AG10803 (cell line): ENCODE results near the gene SUCLG2.
A peak's percentile ranks its signal among the peaks of the same experiment; 100 is the strongest.

ENCODE experiments used
- DNase-seq: peaks from one replicate; pipeline ENCODE4 v3.0.0; 2010; ENCODE audit warnings: low read depth
- H3K4me3 ChIP-seq: 2 replicates; pipeline ENCODE4 v1.5.1; 2011; ENCODE audit warnings: mild to moderate bottlenecking, low read length, control low read depth
- TF ChIP-seq, protein P1 (sequence below): conservative IDR thresholded peaks from 2 replicates; pipeline ENCODE4 v1.5.1; 2011; ENCODE audit warnings: mild to moderate bottlenecking, low read length, control low read depth, inconsistent platforms

Gene SUCLG2

DNA sequence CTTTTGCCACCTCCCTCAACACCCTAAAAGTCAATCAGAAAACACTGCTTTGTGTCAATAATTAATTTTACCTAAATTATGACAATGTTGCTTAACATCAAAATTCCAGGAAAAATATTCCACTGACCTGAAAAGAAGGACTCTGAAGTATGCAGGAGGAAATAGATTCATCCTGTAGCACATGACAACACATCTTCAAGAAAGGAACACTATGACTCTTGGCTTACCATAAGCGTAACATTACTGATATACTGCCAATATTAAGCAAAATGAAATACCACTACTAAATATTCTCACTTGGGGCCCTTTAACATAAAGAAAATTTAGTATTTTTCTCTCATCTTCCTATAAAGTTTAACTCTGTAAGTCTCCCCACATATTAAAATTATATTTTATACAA lies 9.6 kb downstream of the SUCLG2 start:
- H3K4me3 ChIP-seq: no peak overlapping the region
- DNase-seq: no peak
- TF ChIP-seq, protein P1, sequence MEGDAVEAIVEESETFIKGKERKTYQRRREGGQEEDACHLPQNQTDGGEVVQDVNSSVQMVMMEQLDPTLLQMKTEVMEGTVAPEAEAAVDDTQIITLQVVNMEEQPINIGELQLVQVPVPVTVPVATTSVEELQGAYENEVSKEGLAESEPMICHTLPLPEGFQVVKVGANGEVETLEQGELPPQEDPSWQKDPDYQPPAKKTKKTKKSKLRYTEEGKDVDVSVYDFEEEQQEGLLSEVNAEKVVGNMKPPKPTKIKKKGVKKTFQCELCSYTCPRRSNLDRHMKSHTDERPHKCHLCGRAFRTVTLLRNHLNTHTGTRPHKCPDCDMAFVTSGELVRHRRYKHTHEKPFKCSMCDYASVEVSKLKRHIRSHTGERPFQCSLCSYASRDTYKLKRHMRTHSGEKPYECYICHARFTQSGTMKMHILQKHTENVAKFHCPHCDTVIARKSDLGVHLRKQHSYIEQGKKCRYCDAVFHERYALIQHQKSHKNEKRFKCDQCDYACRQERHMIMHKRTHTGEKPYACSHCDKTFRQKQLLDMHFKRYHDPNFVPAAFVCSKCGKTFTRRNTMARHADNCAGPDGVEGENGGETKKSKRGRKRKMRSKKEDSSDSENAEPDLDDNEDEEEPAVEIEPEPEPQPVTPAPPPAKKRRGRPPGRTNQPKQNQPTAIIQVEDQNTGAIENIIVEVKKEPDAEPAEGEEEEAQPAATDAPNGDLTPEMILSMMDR: no peak

DNA sequence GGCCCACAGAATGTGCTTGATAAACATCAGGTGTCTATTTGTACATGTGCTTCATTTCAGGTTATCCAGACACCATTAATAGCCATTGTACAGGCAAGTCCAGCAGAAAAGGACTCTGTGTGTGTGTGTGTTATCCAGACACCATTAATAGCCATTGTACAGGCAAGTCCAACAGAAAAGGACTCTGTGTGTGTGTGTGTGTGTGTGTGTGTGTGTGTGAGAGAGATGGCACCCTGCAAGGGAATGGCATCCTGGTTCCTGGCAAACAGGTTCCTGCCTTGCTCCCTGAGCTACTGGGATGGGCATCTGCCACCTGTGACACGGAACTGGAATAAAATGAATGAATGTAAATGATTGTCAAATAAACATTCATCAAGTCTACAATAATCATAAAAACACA lies 11.7 kb downstream of the SUCLG2 start:
- no peak overlapping the region for H3K4me3 ChIP-seq
- TF ChIP-seq, protein P1: no peak
- no peak for DNase-seq

DNA sequence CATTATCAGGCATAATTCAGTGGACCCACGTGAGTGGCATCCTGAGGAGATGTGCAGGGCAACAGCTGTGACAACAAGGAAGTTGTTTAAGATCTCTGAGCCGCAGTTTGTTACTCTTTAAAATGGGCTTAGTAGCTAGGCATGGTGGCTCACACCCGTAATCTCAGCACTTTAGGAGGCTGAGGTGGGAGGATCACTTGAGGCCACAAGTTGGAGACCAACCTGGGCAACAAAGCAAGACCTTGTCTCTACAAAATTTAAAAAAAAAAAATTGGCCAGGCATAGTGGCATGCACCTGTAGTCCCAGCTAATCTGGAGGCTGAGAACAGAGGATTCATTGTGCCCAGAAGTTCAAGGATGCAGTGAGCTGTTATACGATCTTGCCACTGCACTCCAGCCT lies 12.2 kb downstream of the SUCLG2 start:
- TF ChIP-seq, protein P1: no peak
- no peak for DNase-seq
- H3K4me3 ChIP-seq: no peak overlapping the region

DNA sequence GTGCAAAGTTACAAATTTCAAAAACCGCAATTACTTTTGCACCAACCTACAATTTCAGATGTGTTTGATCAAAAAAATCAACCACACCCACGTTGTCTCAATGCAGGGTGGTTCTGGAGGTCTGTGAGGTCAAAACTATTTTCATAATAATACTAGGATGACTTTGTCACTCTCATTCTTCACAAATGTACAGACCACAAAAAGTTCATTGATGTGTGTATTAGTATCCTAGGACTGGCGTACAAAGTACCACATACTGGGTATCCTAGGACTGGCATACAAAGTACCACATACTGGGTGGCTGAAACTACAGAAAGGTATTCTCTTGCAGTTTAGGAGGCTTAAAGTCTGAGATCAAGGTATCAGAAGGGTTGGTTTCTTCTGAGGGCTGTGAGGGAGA lies 13.0 kb downstream of the SUCLG2 start:
- TF ChIP-seq, protein P1: no peak
- DNase-seq: no peak
- H3K4me3 ChIP-seq: no peak overlapping the region

DNA sequence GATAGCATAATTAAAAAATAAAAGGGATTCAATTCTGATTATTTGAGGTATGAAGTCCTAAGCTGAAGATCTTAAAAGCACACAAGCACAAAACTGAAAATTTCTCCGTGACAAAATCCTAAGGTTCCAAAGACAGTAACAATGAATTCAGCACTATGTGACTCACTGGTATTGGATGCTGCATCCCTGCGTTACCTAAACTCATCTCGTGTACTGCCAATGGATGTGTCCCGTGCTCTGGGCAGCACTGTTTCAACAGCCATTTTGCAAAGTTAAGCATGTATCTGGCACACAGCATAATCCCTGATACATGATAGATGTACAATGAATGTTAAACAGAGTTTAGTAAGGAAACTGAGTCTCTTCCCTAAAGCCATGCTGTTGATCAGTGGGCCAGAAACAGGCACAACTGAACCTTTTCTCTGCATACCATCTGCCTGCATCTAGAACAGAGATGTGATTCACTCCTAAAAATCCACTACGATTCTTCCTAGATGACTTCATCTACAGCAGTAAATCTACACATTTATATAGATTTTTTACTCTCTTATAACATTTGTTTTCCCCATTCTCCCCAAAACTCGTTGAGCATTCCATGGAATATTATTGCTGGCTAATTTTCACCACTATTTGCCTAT lies 14.3 kb downstream of the SUCLG2 start:
- H3K4me3 ChIP-seq: no peak overlapping the region
- TF ChIP-seq, protein P1: no peak
- no peak for DNase-seq

DNA sequence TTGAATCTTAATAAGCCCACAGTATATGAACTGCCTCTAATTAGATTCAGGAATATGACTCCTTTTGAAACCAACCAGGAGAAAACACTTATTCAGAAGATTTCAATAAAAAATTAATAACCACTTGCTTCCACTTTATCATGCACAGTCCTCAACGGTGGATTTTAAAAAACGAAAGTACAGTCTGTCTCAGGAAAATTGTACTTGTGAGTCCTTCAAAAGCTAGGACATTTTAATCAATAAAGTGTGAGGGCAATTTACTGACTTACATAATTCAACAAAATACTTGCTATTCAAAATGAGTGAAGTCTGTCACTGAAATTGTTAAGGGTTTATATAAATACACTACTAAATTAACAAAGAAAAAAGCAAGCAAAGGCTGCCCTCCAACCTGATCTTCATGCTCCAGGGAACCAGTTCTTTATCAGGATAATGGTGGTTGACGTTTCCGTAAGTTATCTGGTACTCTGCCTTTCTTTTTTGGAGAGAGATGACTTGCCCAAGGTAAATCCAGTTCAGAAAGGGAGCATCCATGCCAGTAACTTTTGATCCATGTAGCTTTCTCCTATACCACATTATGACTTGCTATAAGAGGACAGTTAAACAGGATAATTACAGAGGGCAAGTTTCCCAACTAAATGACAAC lies 17.0 kb downstream of the SUCLG2 start:
- TF ChIP-seq, protein P1: no peak
- no peak overlapping the region for H3K4me3 ChIP-seq
- DNase-seq: no peak

DNA sequence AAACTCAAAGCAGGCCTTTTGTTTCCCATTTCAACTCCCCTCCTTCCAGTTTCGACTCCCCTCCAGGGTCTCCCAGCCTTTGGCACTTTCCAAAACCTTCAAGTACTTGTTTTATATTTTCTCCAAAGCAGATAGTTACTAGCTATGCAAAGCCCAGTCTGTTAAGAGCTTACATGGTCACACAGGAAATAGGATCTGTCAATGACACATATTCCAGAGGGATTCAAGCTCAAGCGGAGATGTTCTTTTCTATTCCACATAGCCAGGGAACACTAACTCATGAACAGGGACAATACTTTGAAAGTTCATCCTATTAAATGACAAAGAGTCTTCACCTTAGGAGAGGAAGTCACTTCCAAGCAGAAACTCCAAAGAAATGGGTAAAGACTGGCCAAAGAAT lies 18.6 kb downstream of the SUCLG2 start:
- TF ChIP-seq, protein P1: no peak
- no peak overlapping the region for H3K4me3 ChIP-seq
- DNase-seq: peak; percentile 24
